ENCODE results near the gene MECR.

Gene MECR

DNA sequence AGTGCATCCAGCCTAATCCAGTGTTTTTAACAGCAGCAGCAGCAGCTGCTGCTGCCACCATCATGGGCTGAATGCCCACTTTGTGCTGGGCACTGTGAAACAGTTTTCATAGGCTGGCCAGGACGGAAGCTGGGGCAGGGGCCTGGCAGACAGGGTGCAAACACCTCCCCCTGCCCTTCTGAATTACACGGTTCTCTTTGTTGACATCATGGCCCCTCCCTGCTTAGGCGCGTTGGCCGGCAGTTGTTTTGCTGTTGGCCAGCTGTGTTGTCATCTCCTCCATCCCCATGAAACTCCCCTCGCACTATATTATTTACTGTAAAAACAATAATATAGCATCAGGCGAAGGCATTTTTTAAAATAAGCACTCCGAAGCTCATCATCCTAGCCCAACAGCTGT, 38.6 kb upstream of the MECR start:
- no peak overlapping the region for H3K18ac ChIP-seq (ENCODE audit: low read depth in 1 of 2, low read length in 2 of 2)
- peaks cover 8% of the 10 kb centered on the region for H3K4me1 ChIP-seq (ENCODE audit: control insufficient read depth, insufficient read depth, low read depth, low read length)
- WGBS, result 82% methylated on average over 8 of the region's 8 CpGs
- no peak overlapping the region for H2BK5ac ChIP-seq (ENCODE audit: low read depth, low read length, poor library complexity, severe bottlenecking)
- H2AFZ ChIP-seq (ENCODE audit: low read depth, low read length), result no peak overlapping the region
- H2BK12ac ChIP-seq (ENCODE audit: low read length in 2 of 2), result no peak overlapping the region
- no peak overlapping the region for H2BK15ac ChIP-seq (ENCODE audit: low read depth, poor library complexity, severe bottlenecking)
- no peak overlapping the region for H3K4me2 ChIP-seq (ENCODE audit: low read length, poor library complexity, severe bottlenecking)
- no peak overlapping the region for H3K4me3 ChIP-seq (ENCODE audit: insufficient read depth in 1 of 2, low read depth in 1 of 2, low read length in 2 of 2)
- H3K9me3 ChIP-seq (ENCODE audit: control insufficient read depth, low read length), result no peaks in the 10 kb centered on the region
- no peak overlapping the region for H3K23ac ChIP-seq (ENCODE audit: low read length in 2 of 2)
- no peak overlapping the region for H3K27ac ChIP-seq (ENCODE audit: low read length, poor library complexity, severe bottlenecking)
- H3K79me1 ChIP-seq (replicated peaks; ENCODE audit: low read length, poor library complexity, severe bottlenecking), result no peaks in the 10 kb centered on the region
- no peak overlapping the region for H3K4ac ChIP-seq (ENCODE audit: low read depth in 1 of 2, low read length in 2 of 2)
- H4K8ac ChIP-seq (ENCODE audit: low read length), result no peak overlapping the region
- no peak overlapping the region for H3K14ac ChIP-seq (ENCODE audit: low read length in 2 of 2)
- H3K9ac ChIP-seq (ENCODE audit: low read length), result no peak overlapping the region
- no peak overlapping the region for H4K91ac ChIP-seq (ENCODE audit: low read length)
- peaks cover 0 to 2% of the 10 kb centered on the region in 2 experiments for H3K36me3 ChIP-seq (ENCODE audit: control insufficient read depth in 1 of 2, insufficient read depth in 2 of 2, low read depth in 1 of 2, low read length in 2 of 2)
- no peaks in the 10 kb centered on the region for H3K27me3 ChIP-seq (ENCODE audit: control insufficient read depth in 1 of 2, insufficient read depth in 1 of 2, low read length in 2 of 2)
- no peak overlapping the region for H2AK5ac ChIP-seq (ENCODE audit: low read length, severe bottlenecking)
- no peak for DNase-seq
- no peak overlapping the region for H2BK120ac ChIP-seq (ENCODE audit: low read depth, low read length)

DNA sequence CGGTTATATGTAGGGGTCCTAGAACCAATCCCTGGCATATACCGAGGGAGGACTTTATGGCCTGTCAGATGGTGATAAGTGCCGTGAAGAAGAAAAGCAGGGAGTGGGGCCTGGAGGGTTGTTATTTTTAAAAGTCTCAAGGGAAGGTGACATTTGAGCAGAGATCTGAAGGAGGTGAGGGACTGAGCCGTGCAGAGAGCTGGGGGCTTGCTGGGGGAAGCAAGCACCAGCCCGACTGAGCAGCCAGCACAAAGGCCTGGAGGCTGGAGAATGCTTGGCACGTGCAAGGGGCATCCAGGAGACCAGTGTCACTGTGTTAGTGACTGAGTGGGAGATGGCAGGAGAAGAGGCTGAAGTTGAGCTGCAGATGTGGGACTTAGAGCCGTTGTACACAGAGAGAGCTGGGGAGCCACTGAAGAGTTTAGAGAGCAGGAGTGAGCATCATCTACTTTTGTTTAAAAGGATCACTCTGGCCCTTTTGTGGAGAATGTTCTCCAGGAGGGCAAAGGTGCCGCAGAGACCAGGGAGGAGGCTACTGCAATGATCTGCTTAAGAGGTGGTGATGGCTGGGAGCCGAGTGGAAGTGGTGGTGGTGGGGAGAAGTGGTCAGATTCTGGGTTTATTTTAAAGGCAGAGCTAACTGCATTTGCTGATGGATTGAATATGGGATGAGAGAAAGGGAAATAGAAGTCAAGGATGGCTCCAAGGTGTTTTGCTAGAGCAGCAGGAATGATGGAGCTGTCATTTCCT, 36.8 kb upstream of the MECR start:
- DNase-seq, result no peak
- Histone ChIP-seq H3K4me2 (ENCODE audit: low read length, poor library complexity, severe bottlenecking) (no peak overlapping the region), H2BK5ac (ENCODE audit: low read depth, low read length, poor library complexity, severe bottlenecking) (no peak overlapping the region), H3K36me3 (ENCODE audit: control insufficient read depth in 1 of 2, insufficient read depth in 2 of 2, low read depth in 1 of 2, low read length in 2 of 2) (peaks cover 0 to 2% of the 10 kb centered on the region in 2 experiments), H3K4me3 (ENCODE audit: insufficient read depth in 1 of 2, low read depth in 1 of 2, low read length in 2 of 2) (no peak overlapping the region), H3K14ac (ENCODE audit: low read length in 2 of 2) (no peak overlapping the region), H3K18ac (ENCODE audit: low read depth in 1 of 2, low read length in 2 of 2) (peak overlapping the region in 1 of 2 experiments; percentile 54), H3K4ac (ENCODE audit: low read depth in 1 of 2, low read length in 2 of 2) (no peak overlapping the region), H3K27ac (ENCODE audit: low read length, poor library complexity, severe bottlenecking) (no peak overlapping the region), H2BK15ac (ENCODE audit: low read depth, poor library complexity, severe bottlenecking) (no peak overlapping the region), H3K9me3 (ENCODE audit: control insufficient read depth, low read length) (no peaks in the 10 kb centered on the region), H2BK120ac (ENCODE audit: low read depth, low read length) (no peak overlapping the region), H3K79me1 (replicated peaks; ENCODE audit: low read length, poor library complexity, severe bottlenecking) (no peaks in the 10 kb centered on the region), H4K8ac (ENCODE audit: low read length) (no peak overlapping the region), H3K9ac (ENCODE audit: low read length) (no peak overlapping the region), H3K27me3 (ENCODE audit: control insufficient read depth in 1 of 2, insufficient read depth in 1 of 2, low read length in 2 of 2) (no peaks in the 10 kb centered on the region), H2AK5ac (ENCODE audit: low read length, severe bottlenecking) (no peak overlapping the region), H4K91ac (ENCODE audit: low read length) (no peak overlapping the region), H3K4me1 (ENCODE audit: control insufficient read depth, insufficient read depth, low read depth, low read length) (peaks cover 8% of the 10 kb centered on the region), H3K23ac (ENCODE audit: low read length in 2 of 2) (no peak overlapping the region), H2BK12ac (ENCODE audit: low read length in 2 of 2) (no peak overlapping the region), H2AFZ (ENCODE audit: low read depth, low read length) (no peak overlapping the region)
- WGBS, result 59% methylated on average over 9 of the region's 9 CpGs

DNA sequence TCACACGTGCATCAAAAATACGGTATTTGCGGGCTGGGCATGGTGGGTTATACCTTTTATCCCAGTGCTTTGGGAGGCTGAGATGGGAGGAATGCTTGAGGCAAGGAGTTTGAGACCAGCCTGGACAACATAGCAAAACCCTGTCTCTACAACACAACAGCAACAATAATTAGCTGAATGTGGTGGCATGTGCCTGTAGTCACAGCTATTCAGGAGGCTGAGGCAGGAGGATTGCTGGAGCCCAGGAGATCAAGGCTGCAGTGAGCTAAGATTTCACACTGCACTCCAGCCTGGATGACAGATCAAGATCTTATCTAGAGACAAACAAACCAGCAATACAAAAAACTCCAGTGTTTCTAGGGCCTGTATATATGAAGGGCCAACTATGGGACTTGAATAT, 36.2 kb upstream of the MECR start:
- H4K91ac ChIP-seq (ENCODE audit: low read length), result no peak overlapping the region
- peaks cover 0 to 6% of the 10 kb centered on the region in 2 experiments for H3K36me3 ChIP-seq (ENCODE audit: control insufficient read depth in 1 of 2, insufficient read depth in 2 of 2, low read depth in 1 of 2, low read length in 2 of 2)
- H3K4ac ChIP-seq (ENCODE audit: low read depth in 1 of 2, low read length in 2 of 2), result no peak overlapping the region
- H3K4me2 ChIP-seq (ENCODE audit: low read length, poor library complexity, severe bottlenecking), result no peak overlapping the region
- no peak overlapping the region for H2AFZ ChIP-seq (ENCODE audit: low read depth, low read length)
- H2AK5ac ChIP-seq (ENCODE audit: low read length, severe bottlenecking), result no peak overlapping the region
- H3K4me1 ChIP-seq (ENCODE audit: control insufficient read depth, insufficient read depth, low read depth, low read length), result peaks cover 5% of the 10 kb centered on the region
- no peak overlapping the region for H2BK12ac ChIP-seq (ENCODE audit: low read length in 2 of 2)
- H2BK120ac ChIP-seq (ENCODE audit: low read depth, low read length), result no peak overlapping the region
- H3K9ac ChIP-seq (ENCODE audit: low read length), result no peak overlapping the region
- no peak overlapping the region for H3K4me3 ChIP-seq (ENCODE audit: insufficient read depth in 1 of 2, low read depth in 1 of 2, low read length in 2 of 2)
- no peaks in the 10 kb centered on the region for H3K27me3 ChIP-seq (ENCODE audit: control insufficient read depth in 1 of 2, insufficient read depth in 1 of 2, low read length in 2 of 2)
- no peak overlapping the region for H3K27ac ChIP-seq (ENCODE audit: low read length, poor library complexity, severe bottlenecking)
- H3K79me1 ChIP-seq (replicated peaks; ENCODE audit: low read length, poor library complexity, severe bottlenecking), result no peaks in the 10 kb centered on the region
- no peaks in the 10 kb centered on the region for H3K9me3 ChIP-seq (ENCODE audit: control insufficient read depth, low read length)
- H2BK15ac ChIP-seq (ENCODE audit: low read depth, poor library complexity, severe bottlenecking), result no peak overlapping the region
- no peak overlapping the region for H3K18ac ChIP-seq (ENCODE audit: low read depth in 1 of 2, low read length in 2 of 2)
- H3K14ac ChIP-seq (ENCODE audit: low read length in 2 of 2), result no peak overlapping the region
- no peak overlapping the region for H4K8ac ChIP-seq (ENCODE audit: low read length)
- WGBS, result no CpG with 5 or more reads among the region's 3 CpGs
- no peak overlapping the region for H2BK5ac ChIP-seq (ENCODE audit: low read depth, low read length, poor library complexity, severe bottlenecking)
- no peak for DNase-seq
- no peak overlapping the region for H3K23ac ChIP-seq (ENCODE audit: low read length in 2 of 2)

DNA sequence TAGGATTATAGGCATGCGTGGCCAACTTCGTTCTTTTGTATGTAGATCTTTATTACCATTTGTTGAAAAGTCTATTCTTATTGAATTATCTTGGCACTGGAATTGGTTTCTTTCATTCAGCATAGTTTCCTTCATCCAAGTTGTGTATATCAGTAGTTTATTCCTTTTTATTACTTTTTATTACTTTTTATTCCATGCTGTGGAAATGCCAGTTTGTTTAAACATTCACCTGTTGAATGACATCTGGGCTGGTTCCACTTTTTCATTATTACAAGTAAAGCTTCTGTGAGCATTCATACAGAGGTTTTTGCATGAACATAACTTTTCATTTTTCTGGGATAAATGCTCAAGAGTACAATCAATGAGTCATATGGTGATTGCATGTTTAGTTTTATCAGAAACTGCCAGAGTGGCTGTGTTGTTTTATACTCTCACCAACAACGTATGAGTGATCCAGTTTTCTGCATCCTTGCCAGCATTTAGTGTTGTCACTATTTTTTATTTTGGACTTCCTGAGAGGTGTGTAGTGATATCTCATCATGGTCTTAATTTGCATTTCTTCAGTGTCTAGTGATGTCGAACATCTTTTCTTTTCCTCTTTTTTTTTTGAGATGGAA, 34.1 kb upstream of the MECR start:
- Histone ChIP-seq H2AFZ (ENCODE audit: low read depth, low read length) (no peak overlapping the region), H3K79me1 (replicated peaks; ENCODE audit: low read length, poor library complexity, severe bottlenecking) (peaks cover 2% of the 10 kb centered on the region), H2BK5ac (ENCODE audit: low read depth, low read length, poor library complexity, severe bottlenecking) (no peak overlapping the region), H3K18ac (ENCODE audit: low read depth in 1 of 2, low read length in 2 of 2) (no peak overlapping the region), H3K4me3 (ENCODE audit: insufficient read depth in 1 of 2, low read depth in 1 of 2, low read length in 2 of 2) (no peak overlapping the region), H2AK5ac (ENCODE audit: low read length, severe bottlenecking) (no peak overlapping the region), H3K36me3 (ENCODE audit: control insufficient read depth in 1 of 2, insufficient read depth in 2 of 2, low read depth in 1 of 2, low read length in 2 of 2) (peaks cover 0 to 6% of the 10 kb centered on the region in 2 experiments), H2BK12ac (ENCODE audit: low read length in 2 of 2) (no peak overlapping the region), H3K9ac (ENCODE audit: low read length) (peak overlapping the region; percentile 2), H3K14ac (ENCODE audit: low read length in 2 of 2) (no peak overlapping the region), H4K91ac (ENCODE audit: low read length) (no peak overlapping the region), H2BK15ac (ENCODE audit: low read depth, poor library complexity, severe bottlenecking) (no peak overlapping the region), H3K4me2 (ENCODE audit: low read length, poor library complexity, severe bottlenecking) (no peak overlapping the region), H2BK120ac (ENCODE audit: low read depth, low read length) (no peak overlapping the region), H4K8ac (ENCODE audit: low read length) (no peak overlapping the region), H3K23ac (ENCODE audit: low read length in 2 of 2) (no peak overlapping the region), H3K4me1 (ENCODE audit: control insufficient read depth, insufficient read depth, low read depth, low read length) (peaks cover 8% of the 10 kb centered on the region), H3K9me3 (ENCODE audit: control insufficient read depth, low read length) (no peaks in the 10 kb centered on the region), H3K27me3 (ENCODE audit: control insufficient read depth in 1 of 2, insufficient read depth in 1 of 2, low read length in 2 of 2) (no peaks in the 10 kb centered on the region), H3K4ac (ENCODE audit: low read depth in 1 of 2, low read length in 2 of 2) (no peak overlapping the region), H3K27ac (ENCODE audit: low read length, poor library complexity, severe bottlenecking) (no peak overlapping the region)
- peak; percentile 35 for DNase-seq
- 85% methylated on average over 4 of the region's 4 CpGs for WGBS
